ENCODE measurements around the gene EIF2AK2. TPM values are rescaled to one million over a fixed set of nuclear protein-coding genes. Genes with fewer than 3 reads are reported as not detected.
A peak's percentile ranks its signal among the peaks of the same experiment; 100 is the strongest.

Gene EIF2AK2
- total and polyA plus RNA-seq, 12 donors, result 5.6 to 48.5 (median 33.6) TPM

- peak overlapping the region; percentile 53 to 100 (median 74) for H3K4me3 ChIP-seq
- no peaks in the 10 kb centered on the region for H3K36me3 ChIP-seq (replicated peaks in 1 of 2)
- H3K9me3 ChIP-seq (replicated peaks in 1 of 3), result no peaks in the 10 kb centered on the region
- peaks cover 0 to 21% of the 10 kb centered on the region in 2 donors for H3K4me1 ChIP-seq (replicated peaks in 1 of 2)
- no peak for TF ChIP-seq POLR2A (IDR thresholded peaks at IDR 0.05)
- TF ChIP-seq CTCF (IDR thresholded peaks at IDR 0.05), result no peak
- intact Hi-C loops (cut with DNase I), result no loop called here
- peak; percentile 53 to 78 (median 70) for DNase-seq
- H3K27ac ChIP-seq, result peak overlapping the region; percentile 36 to 97 (median 92)
- 1 to 2% (median 1%) methylated on average over 12 to 27 of the region's 27 CpGs for WGBS, 4 donors
- H3K27me3 ChIP-seq, result no peaks in the 10 kb centered on the region
Observed at GRCh38 chr2:37156071-37156856, 516 bp downstream of the EIF2AK2 start.

- H3K27ac ChIP-seq, result no peak overlapping the region
- H3K27me3 ChIP-seq, result no peaks in the 10 kb centered on the region
- no peaks in the 10 kb centered on the region for H3K36me3 ChIP-seq (replicated peaks in 1 of 2)
- no peak for DNase-seq
- intact Hi-C loops (cut with DNase I), result no loop called here
- no peak overlapping the region for H3K4me3 ChIP-seq
- no peak for TF ChIP-seq CTCF (IDR thresholded peaks at IDR 0.05)
- TF ChIP-seq POLR2A (IDR thresholded peaks at IDR 0.05), result no peak
- no peaks in the 10 kb centered on the region for H3K9me3 ChIP-seq (replicated peaks in 1 of 3)
- peaks cover 0 to 21% of the 10 kb centered on the region in 2 donors for H3K4me1 ChIP-seq (replicated peaks in 1 of 2)
- WGBS, 4 donors, result 84 to 91% (median 90%) methylated on average over 4 of the region's 4 CpGs
Observed at GRCh38 chr2:37154785-37155184, 2.0 kb downstream of the EIF2AK2 start.

GRCh38 chr2:37153224-37153623 is 3.6 kb downstream of the EIF2AK2 start:
- no peak overlapping the region for H3K4me3 ChIP-seq
- no peaks in the 10 kb centered on the region for H3K27me3 ChIP-seq
- H3K9me3 ChIP-seq (replicated peaks in 1 of 3), result no peaks in the 10 kb centered on the region
- DNase-seq, result no peak
- peaks cover 0 to 4% of the 10 kb centered on the region in 2 donors for H3K36me3 ChIP-seq (replicated peaks in 1 of 2)
- intact Hi-C loops (cut with DNase I), result no loop called here
- H3K27ac ChIP-seq, result no peak overlapping the region
- 84 to 99% (median 93%) methylated on average over 5 of the region's 5 CpGs for WGBS, 4 donors
- TF ChIP-seq CTCF (IDR thresholded peaks at IDR 0.05) (no peak), POLR2A (IDR thresholded peaks at IDR 0.05) (no peak)
- H3K4me1 ChIP-seq (replicated peaks in 1 of 2), result peaks cover 0 to 21% of the 10 kb centered on the region in 2 donors

GRCh38 chr2:37149626-37150322 is 7.0 kb downstream of the EIF2AK2 start:
- H3K9me3 ChIP-seq (replicated peaks in 1 of 3), result no peaks in the 10 kb centered on the region
- H3K27ac ChIP-seq, result no peak overlapping the region
- no peaks in the 10 kb centered on the region for H3K27me3 ChIP-seq
- DNase-seq, result no peak
- no peak for TF ChIP-seq CTCF (IDR thresholded peaks at IDR 0.05)
- no peak for TF ChIP-seq POLR2A (IDR thresholded peaks at IDR 0.05)
- WGBS, 4 donors, result 45 to 49% (median 47%) methylated on average over 6 of the region's 6 CpGs
- peaks cover 0 to under 1% of the 10 kb centered on the region in 2 donors for H3K4me1 ChIP-seq (replicated peaks in 1 of 2)
- no peak overlapping the region for H3K4me3 ChIP-seq
- intact Hi-C loops (cut with DNase I), result no loop called here
- H3K36me3 ChIP-seq (replicated peaks in 1 of 2), result peaks cover 0 to 35% of the 10 kb centered on the region in 2 donors

Measured in adrenal gland (tissue), 12 donors.